ENCODE data around the gene GPX6.

DNA sequence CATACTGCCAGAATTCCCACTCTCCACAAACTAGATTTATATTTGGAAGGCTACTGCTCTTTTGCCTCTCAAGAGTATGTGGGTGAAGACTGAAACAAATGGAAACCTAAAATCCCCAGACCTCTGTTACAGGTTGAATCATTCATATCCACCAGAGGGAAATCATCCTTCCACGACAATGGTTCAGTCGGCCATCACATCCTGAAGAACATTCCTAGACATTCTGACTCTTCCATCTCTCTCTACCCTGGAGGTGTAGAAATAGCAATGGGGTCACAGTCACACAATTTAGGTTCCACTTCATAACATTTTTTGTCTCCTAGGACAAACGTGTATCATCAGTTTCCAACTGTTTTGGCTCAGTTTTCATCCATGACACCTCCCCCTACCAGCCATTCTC is 18.7 kb upstream of the GPX6 start:
- TF ChIP-seq SIN3A (IDR thresholded peaks at IDR 0.05; ENCODE audit: borderline replicate concordance, insufficient read depth, low read length) (no peak), POLR2AphosphoS5 (IDR thresholded peaks at IDR 0.05; ENCODE audit: low read depth, low read length) (no peak)
- TF ChIP-seq, protein P1, sequence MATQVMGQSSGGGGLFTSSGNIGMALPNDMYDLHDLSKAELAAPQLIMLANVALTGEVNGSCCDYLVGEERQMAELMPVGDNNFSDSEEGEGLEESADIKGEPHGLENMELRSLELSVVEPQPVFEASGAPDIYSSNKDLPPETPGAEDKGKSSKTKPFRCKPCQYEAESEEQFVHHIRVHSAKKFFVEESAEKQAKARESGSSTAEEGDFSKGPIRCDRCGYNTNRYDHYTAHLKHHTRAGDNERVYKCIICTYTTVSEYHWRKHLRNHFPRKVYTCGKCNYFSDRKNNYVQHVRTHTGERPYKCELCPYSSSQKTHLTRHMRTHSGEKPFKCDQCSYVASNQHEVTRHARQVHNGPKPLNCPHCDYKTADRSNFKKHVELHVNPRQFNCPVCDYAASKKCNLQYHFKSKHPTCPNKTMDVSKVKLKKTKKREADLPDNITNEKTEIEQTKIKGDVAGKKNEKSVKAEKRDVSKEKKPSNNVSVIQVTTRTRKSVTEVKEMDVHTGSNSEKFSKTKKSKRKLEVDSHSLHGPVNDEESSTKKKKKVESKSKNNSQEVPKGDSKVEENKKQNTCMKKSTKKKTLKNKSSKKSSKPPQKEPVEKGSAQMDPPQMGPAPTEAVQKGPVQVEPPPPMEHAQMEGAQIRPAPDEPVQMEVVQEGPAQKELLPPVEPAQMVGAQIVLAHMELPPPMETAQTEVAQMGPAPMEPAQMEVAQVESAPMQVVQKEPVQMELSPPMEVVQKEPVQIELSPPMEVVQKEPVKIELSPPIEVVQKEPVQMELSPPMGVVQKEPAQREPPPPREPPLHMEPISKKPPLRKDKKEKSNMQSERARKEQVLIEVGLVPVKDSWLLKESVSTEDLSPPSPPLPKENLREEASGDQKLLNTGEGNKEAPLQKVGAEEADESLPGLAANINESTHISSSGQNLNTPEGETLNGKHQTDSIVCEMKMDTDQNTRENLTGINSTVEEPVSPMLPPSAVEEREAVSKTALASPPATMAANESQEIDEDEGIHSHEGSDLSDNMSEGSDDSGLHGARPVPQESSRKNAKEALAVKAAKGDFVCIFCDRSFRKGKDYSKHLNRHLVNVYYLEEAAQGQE (IDR thresholded peaks at IDR 0.05; ENCODE audit: insufficient read depth in 1 of 2, low read depth in 2 of 2, low read length in 2 of 2): no peak
